HG03060 (cell line): ENCODE results near the gene GPC5.
A peak's percentile ranks its signal among the peaks of the same experiment; 100 is the strongest.
"Not testable (repeated sequence)": the region's sequence is repeated elsewhere in the genome, so short reads cannot be mapped to it uniquely, and the experiment has no call there.

Source experiments
- ATAC-seq: cut with Tn5 transposase; IDR thresholded peaks from one replicate; pipeline ENCODE4 v1.9.1; 2021; ENCODE audit warnings: low read depth, moderate number of reproducible peaks; ENCODE audit not compliant: unreplicated experiment

GPC5 gene

GRCh38 chr13:92838786-92839185 is 1440.4 kb downstream of the GPC5 start:
- ATAC-seq: no peak

DNA sequence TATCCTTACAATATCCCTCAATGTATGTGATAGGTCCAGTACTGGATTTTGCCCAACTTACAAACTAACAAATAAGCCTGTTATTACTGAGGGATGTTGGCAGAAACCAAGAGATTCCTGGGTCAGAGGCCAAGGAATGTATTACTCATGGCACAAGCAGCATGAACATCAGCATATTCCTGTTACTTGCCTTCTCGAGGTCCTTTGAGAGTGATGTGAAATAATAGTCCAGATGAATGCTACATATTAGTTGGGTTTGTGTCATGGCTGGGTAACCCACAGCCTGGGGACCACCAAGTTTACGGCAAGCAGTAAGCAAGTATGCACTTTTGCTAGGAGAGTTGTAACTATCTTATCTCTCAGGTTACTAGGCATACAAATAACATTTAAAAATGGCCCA is 1443.7 kb downstream of the GPC5 start:
- ATAC-seq: no peak

GRCh38 chr13:92843549-92843948 is 1445.1 kb downstream of the GPC5 start:
- peak; percentile 72 for ATAC-seq

- ATAC-seq: no peak
These were observed 1451.0 kb downstream of the GPC5 start for GRCh38 chr13:92849381-92849780.

DNA sequence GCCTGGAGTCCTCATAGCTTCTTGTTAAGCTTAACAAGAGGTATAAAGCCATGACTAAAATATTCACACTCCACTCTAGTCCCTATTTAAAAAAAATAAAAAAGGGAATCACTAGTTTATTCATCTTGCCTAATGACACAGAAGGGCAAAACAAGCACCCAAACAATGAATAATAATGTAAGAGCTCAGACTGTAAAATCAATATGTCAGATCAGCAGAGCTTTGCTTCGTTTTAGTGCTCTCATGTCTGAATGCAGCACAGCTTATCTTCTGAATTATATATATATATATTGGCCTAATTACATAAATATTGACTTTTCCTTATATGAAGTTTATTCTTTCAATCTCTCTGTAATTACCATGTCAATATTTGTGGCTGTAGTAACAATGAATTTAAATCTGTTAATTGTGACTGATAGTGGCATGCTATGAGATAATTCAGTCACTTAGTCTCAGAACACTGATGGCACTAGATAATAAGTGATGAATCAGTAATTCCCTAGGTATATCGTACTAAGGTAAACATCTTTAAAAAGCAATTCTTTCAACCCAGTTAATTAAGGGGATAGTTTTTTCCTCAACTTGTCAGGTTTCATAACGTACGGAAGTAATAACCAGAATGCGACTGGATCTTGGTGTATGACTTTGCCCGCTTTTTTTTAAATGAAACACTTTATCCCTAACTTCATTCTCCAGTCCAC is 1466.3 kb downstream of the GPC5 start:
- no peak for ATAC-seq

GRCh38 chr13:92873029-92873428 is 1474.6 kb downstream of the GPC5 start:
- no peak for ATAC-seq

DNA sequence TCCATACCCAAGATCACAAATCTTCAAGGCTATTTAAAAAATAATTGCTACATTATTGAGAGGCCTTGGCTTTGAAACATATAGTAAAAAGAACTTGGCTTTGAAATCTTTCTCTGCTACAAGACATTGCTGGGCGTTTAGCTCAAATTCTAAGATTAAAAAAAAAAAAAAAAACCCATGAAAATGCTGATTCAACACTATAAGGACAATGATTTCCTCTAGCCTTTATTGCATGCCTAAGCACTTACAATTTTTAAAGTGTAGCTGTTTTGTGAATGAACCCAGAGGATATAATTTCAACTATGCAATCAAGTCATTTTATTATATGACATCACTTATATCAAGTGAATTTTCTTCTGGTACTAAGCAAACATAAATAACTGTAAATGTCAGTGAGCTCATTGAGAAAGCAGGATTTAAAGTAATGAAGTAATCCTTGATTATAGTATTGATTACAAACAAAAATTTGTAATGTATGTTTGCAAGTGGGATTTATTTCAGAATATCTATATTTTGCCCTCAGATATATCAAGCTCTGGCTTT is 1488.2 kb downstream of the GPC5 start:
- ATAC-seq: no peak

DNA sequence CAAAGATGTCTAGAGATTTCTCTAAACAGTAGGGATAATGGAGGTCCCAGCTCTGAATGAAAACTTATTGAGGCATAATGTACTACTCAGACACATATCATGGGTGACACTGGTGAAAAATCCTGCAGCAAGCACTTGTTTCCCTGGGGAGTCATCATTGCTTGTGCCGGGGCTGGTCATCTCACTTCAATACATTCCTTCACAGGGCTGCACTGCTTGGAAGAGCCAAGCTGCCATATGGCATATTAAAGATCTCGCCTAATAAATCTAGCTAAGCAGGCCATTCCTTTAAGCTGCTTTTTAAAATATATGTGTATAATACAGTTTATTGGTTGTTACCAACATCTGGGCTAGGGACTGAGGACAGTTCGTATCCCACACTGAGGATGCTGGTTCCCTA is 1496.0 kb downstream of the GPC5 start:
- no peak for ATAC-seq

GRCh38 chr13:92896842-92897241 is 1498.4 kb downstream of the GPC5 start:
- no peak for ATAC-seq

- not testable (repeated sequence) for ATAC-seq
These were observed 1500.5 kb downstream of the GPC5 start for GRCh38 chr13:92898946-92899345.

DNA sequence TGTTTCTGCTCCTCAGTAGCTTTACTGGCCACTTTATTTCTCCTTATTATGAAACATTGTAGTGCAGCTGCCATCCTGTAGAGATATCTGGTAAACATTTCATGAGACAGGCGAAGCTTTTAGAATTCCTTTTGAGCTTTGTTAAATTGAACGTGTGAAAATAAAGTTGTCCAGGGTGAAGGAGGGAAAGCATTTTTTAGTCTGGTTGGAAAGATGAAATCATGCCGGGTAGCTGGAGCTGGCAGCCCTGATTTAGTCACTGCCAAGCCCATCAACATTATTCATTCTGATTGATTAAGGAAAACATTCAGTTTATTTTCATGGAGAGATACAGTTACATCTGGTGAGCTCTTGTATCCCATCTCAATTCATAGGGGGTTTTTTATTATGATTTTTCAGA is 1502.0 kb downstream of the GPC5 start:
- ATAC-seq: no peak

GRCh38 chr13:92901739-92902138 is 1503.3 kb downstream of the GPC5 start:
- ATAC-seq: no peak

DNA sequence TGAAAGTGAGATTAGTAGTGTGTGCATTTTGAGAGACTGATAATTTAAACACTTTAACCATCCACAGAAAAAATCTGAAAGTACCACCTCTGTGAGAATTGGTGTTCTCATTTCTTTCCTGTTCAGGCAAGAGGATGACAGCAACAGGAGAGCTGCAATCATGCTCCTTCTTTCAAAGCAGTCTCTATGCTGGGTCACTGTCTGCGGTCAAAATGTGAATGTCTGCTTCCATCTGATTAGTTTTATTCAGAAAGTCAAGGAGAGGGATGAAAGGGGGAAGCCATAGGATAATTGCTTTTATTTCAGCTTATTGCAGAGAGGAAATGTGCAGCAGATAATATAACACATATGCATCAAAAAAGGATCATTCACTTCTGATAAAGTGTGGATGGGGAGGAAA is 1514.2 kb downstream of the GPC5 start:
- no peak for ATAC-seq

GRCh38 chr13:92913840-92914239 is 1515.4 kb downstream of the GPC5 start:
- ATAC-seq: no peak
